Measurements from ENCODE around the gene IQCH. TPM values are rescaled to one million over a fixed set of nuclear protein-coding genes. Genes with fewer than 3 reads are reported as not detected.

The IQCH gene
- total and polyA plus RNA-seq, 2 of the 4 experiments (the other 2 are of a cell fraction): 0.60 to 2.5 TPM

GRCh38 chr15:67495585-67495984 is 241.0 kb downstream of the IQCH start:
- Histone ChIP-seq H3K36me3 (ENCODE audit: control insufficient read depth, insufficient read depth, low read length) (no peaks in the 10 kb centered on the region), H3K4me3 (ENCODE audit: insufficient read depth, low read depth, low read length) (no peak overlapping the region), H2BK5ac (ENCODE audit: low read depth, low read length, poor library complexity, severe bottlenecking) (no peak overlapping the region), H2BK20ac (ENCODE audit: low read depth, low read length) (no peak overlapping the region), H3K18ac (ENCODE audit: low read depth, low read length) (no peak overlapping the region), H3K4ac (ENCODE audit: low read depth, low read length) (no peak overlapping the region), H4K8ac (ENCODE audit: low read depth in 2 of 2, low read length in 2 of 2) (no peak overlapping the region), H3K56ac (ENCODE audit: extremely low read depth, insufficient read depth, low read length) (no peak overlapping the region), H2AFZ (replicated peaks; ENCODE audit: low read length, poor library complexity) (no peak overlapping the region), H2AK5ac (ENCODE audit: low read depth, low read length) (no peak overlapping the region), H3K23ac (ENCODE audit: low read depth, low read length) (no peak overlapping the region), H3K27me3 (ENCODE audit: control insufficient read depth, insufficient read depth, low read length) (peaks cover 3% of the 10 kb centered on the region), H3K9me3 (ENCODE audit: control insufficient read depth, insufficient read depth, low read length) (no peaks in the 10 kb centered on the region), H4K20me1 (ENCODE audit: insufficient read depth, low read length) (no peaks in the 10 kb centered on the region), H4K91ac (ENCODE audit: insufficient read depth, low read depth, low read length) (no peak overlapping the region), H3K4me1 (ENCODE audit: control insufficient read depth, insufficient read depth, low read length) (no peaks in the 10 kb centered on the region), H2AK9ac (replicated peaks; ENCODE audit: low read depth, low read length, poor library complexity) (no peak overlapping the region), H3K79me1 (ENCODE audit: low read depth in 1 of 2, low read length in 2 of 2) (no peaks in the 10 kb centered on the region), H3K9me1 (ENCODE audit: insufficient read depth, low read length) (peaks cover 3% of the 10 kb centered on the region; the same call in 1 of the 2 replicates), H2BK15ac (ENCODE audit: low read depth, low read length) (no peak overlapping the region), H3K4me2 (ENCODE audit: low read depth, low read length) (no peak overlapping the region), H3K9ac (ENCODE audit: low read depth, low read length) (no peak overlapping the region), H3K14ac (replicated peaks; ENCODE audit: low read depth, low read length) (no peak overlapping the region), H3K27ac (ENCODE audit: insufficient read depth, low read length) (no peak overlapping the region), H4K5ac (ENCODE audit: low read depth, low read length) (no peak overlapping the region), H2BK120ac (ENCODE audit: low read depth, low read length) (no peak overlapping the region)
- WGBS, 2 experiments (ENCODE audit: extremely low coverage in 2 of 2, insufficient read length in 1 of 2): no CpG with 5 or more reads among the region's 1 CpG
- POLR2A ChIA-PET (ENCODE audit: unreplicated experiment): no interaction called here
- ATAC-seq (ENCODE audit: low read depth) (no peak), DNase-seq (no peak)
- no peak for TF ChIP-seq POLR2A (IDR thresholded peaks at IDR 0.05; ENCODE audit: low read depth, low read length)
- TF ChIP-seq MAFK (IDR thresholded peaks at IDR 0.05; ENCODE audit: low read depth, low read length): no peak
- no peak for TF ChIP-seq CTCF (conservative IDR thresholded peaks at IDR 0.05; ENCODE audit: low read depth, low read length)
- no peak for TF ChIP-seq FOS (IDR thresholded peaks at IDR 0.05; ENCODE audit: low read depth, low read length)
- TF ChIP-seq MXI1 (IDR thresholded peaks at IDR 0.05; ENCODE audit: borderline replicate concordance, low read depth, low read length): no peak
- TF ChIP-seq USF2 (IDR thresholded peaks at IDR 0.05; ENCODE audit: low read depth, low read length): no peak
- TF ChIP-seq CEBPB (IDR thresholded peaks at IDR 0.05; ENCODE audit: low read depth, low read length): no peak
- TF ChIP-seq RAD21 (IDR thresholded peaks at IDR 0.05; ENCODE audit: low read length): no peak
- TF ChIP-seq SMC3 (IDR thresholded peaks at IDR 0.05; ENCODE audit: low read depth, low read length): no peak
- no peak for TF ChIP-seq BHLHE40 (IDR thresholded peaks at IDR 0.05; ENCODE audit: low read depth, low read length)
- no peak for TF ChIP-seq CHD1 (IDR thresholded peaks at IDR 0.05; ENCODE audit: low read depth, low read length)
- dilution Hi-C loops (cut with HindIII; ENCODE audit: low sequenced_read_pairs, unreplicated experiment): no loop called here
- in situ Hi-C loops (cut with MboI; ENCODE audit: low sequenced_read_pairs): no loop called here
- CTCF ChIA-PET: interaction anchor here (1.2 kb wide), 1 partner anchor 11 kb away, joined by 3 read pairs; no protein-coding TSS in a partner anchor
- intact Hi-C loops (cut with micrococcal nuclease): no loop called here
- BruUV-seq (replicated peaks): no TSS peak
